Measurements from ENCODE around the gene PALMD.

The PALMD gene

DNA sequence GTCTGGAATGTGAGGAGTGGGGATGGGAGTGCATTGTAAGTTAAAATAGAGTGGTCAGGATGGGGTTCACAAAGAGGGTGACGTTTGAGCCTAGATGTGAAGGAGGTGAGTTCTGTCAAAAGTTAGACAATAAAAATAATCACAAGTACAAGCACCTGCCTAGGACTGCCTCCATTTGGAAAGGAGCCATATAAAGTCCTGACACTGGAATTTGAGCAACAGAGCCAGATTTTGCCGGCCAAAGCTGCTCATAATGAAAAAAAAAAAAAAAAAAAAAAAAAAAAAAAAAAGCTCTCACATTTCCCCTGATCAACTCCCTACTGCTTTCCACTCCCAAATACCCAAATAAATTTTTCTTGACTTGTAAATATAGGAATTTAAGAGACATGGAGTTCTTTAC lies 4.1 kb downstream of the PALMD start:
- DNase-seq (ENCODE audit: extremely low read depth, low read depth): no peak
- TF ChIP-seq CTCF (IDR thresholded peaks at IDR 0.05; ENCODE audit: low read depth, low read length): no peak

GRCh38 chr1:99650773-99651437 lies 5.0 kb downstream of the PALMD start:
- DNase-seq (ENCODE audit: extremely low read depth, low read depth): no peak
- no peak for TF ChIP-seq CTCF (IDR thresholded peaks at IDR 0.05; ENCODE audit: low read depth, low read length)

DNA sequence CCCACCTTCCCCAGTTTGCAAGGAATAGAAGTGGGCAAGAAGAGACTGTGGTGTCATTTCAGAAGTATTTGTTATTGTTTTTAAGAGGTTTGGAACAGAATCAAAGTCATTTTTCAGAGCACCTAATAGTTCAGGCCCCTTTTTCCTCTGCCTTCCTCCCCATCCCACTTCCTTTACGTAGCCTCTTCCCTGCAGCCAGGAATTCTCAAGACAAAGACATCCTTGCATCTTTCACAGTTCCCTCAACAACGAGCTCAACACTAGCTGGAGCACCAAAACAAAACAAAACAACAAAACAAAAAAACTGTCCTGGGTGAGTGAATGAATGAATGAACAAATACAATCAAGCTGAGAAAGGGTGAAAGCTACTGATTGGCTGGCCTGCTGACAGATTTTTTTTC lies 7.0 kb downstream of the PALMD start:
- TF ChIP-seq CTCF (IDR thresholded peaks at IDR 0.05; ENCODE audit: low read depth, low read length): no peak

DNA sequence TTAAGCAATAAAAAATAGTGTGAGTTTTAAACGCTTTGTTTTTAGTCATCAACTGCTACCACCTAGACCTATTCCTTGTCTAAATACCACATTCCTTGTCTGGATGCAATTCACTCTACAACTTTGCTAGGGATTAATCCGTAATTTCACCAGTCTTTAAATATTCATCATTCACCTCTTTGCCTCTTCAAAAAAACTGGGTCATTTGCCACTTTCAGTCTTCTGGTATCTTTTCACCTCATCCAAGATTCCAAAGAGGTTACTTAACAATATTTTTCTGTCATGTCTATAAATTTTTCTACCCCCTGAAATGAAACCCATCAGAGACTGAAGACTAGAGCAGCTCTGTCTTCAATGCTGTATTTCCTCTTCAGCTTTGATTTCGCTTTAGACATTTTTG lies 9.5 kb downstream of the PALMD start:
- no peak for TF ChIP-seq CTCF (IDR thresholded peaks at IDR 0.05; ENCODE audit: low read depth, low read length)
- DNase-seq (ENCODE audit: extremely low read depth, low read depth): no peak

More for the DNA sequence above, 7.0 kb downstream of the PALMD start:
- no peak for DNase-seq (ENCODE audit: extremely low read depth, low read depth)

GRCh38 chr1:99656701-99657100 lies 10.8 kb downstream of the PALMD start:
- DNase-seq (ENCODE audit: extremely low read depth, low read depth): no peak
- no peak for TF ChIP-seq CTCF (IDR thresholded peaks at IDR 0.05; ENCODE audit: low read depth, low read length)

DNA sequence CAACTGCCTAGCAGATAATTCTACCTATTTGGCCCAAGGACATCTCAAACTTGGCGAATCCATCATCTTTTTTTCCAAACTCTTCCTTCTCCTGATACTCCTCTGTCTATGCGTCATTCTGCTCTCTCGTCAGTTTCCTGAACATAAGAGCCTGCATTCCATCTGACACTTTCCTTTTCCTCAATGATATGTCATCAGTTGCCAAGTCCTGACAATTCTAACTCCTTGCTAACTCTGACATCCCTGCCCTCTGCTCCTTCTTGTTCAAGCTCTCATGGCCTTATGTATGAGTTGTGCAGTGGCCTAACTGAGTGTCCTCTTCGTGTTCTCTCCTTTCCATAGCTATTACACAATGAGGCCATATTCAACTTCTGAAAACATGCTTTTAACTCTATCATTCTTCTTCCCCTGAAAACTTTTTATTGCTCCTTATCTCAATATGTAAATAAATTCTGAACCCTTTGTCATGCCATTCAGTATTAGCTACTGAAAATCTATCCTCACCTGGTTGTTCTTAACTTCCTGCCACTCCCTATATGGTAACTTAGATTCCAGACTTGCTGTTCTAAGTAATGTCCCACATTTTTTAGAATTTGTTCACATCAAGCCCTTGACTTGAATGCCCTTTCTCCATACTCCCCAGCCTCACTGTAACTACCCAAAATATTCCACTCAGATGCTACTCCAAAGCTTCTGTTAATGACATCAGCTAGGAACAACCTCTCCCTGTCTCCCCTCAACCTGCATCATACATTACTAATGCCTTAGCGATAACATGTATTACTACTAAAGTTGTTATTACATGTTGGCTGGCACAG lies 11.5 kb downstream of the PALMD start:
- TF ChIP-seq CTCF (IDR thresholded peaks at IDR 0.05; ENCODE audit: low read depth, low read length): no peak
- DNase-seq (ENCODE audit: extremely low read depth, low read depth): no peak

DNA sequence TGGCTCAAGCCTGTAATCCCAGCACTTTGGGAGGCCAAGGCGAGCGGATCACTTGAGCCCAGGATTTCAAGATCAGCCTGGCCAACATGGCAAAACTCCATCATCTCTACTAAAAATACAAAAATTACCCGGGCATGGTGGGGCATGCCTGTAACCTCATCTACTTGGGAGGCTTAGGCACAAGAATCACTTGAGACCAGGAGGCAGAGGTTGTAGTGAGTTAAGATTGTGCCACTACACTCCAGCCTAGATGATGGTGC lies 12.0 kb downstream of the PALMD start:
- no peak for DNase-seq (ENCODE audit: extremely low read depth, low read depth)
- no peak for TF ChIP-seq CTCF (IDR thresholded peaks at IDR 0.05; ENCODE audit: low read depth, low read length)

Data from AG09319 (cell line).